ENCODE data around the gene SH3BGR.

SH3BGR gene

DNA sequence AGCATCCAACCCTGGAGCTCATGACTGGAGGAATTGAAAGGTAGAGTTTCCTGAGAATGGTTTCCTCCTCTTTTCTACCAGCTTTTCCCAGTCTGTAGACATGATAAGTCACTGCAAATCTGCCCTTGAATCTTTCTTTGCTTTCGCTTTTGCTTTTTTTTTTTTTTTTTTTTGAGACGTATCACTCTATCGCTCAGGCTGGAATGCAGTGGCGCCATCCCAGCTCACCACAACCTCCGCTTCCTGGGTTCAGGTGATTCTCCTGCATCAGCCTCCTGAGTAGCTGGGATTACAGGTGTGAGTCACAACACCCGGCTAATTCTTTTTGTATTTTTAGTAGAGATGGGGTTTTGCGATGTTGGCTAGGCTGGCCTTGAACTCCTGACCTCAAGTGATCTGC lies 4.5 kb upstream of the SH3BGR start:
- no peak overlapping the region for H3K4me3 ChIP-seq (replicated peaks in 1 of 2; ENCODE audit: low read depth in 2 of 2, low read length in 2 of 2)
- TF ChIP-seq, protein P1, sequence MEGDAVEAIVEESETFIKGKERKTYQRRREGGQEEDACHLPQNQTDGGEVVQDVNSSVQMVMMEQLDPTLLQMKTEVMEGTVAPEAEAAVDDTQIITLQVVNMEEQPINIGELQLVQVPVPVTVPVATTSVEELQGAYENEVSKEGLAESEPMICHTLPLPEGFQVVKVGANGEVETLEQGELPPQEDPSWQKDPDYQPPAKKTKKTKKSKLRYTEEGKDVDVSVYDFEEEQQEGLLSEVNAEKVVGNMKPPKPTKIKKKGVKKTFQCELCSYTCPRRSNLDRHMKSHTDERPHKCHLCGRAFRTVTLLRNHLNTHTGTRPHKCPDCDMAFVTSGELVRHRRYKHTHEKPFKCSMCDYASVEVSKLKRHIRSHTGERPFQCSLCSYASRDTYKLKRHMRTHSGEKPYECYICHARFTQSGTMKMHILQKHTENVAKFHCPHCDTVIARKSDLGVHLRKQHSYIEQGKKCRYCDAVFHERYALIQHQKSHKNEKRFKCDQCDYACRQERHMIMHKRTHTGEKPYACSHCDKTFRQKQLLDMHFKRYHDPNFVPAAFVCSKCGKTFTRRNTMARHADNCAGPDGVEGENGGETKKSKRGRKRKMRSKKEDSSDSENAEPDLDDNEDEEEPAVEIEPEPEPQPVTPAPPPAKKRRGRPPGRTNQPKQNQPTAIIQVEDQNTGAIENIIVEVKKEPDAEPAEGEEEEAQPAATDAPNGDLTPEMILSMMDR (IDR thresholded peaks at IDR 0.05; ENCODE audit: low read depth, low read length) = no peak

DNA sequence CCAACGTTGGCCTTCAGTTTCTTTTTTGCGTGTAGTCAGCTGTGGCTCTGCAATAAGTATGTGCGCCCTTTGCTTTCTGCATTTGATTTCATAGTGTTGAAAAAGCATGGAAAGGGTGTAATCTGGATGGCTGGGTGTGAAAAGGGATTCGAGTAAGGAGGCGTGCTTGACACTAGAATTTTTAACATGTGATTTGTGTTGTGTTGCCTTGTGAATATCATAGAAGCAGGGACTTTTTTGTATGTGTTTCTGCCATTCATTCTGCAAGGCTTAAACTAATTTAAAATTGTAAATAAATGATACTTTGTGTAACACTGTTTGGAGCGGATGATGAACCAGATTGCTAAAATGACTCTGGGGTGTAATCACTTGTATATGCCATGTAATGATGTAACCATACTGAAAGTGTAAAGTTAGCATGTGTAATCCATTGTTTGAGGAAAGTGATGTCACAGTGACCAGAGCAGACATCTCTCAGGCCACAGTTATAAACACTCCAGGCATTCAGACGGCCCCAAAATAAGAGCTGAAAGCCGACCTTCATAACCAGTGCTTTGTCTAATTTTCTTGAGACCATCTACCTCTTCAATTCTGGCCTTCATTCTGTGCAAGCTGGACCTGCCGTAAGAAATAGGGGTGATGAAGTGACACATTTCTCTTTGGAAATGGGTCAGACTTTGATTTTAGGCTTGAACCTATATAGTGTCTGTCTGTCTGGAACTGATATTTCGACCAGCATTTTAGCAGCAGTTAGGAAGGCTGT lies 618 bp downstream of the SH3BGR start:
- TF ChIP-seq, protein P1 (IDR thresholded peaks at IDR 0.05; ENCODE audit: low read depth, low read length) = no peak
- H3K4me3 ChIP-seq (replicated peaks in 1 of 2; ENCODE audit: low read depth in 2 of 2, low read length in 2 of 2) = peak overlapping the region in 1 of 2 donors; percentile 21
- peak; percentile 43 to 81 for DNase-seq (ENCODE audit: low read depth in 2 of 2)

More for the DNA sequence above, 4.5 kb upstream of the SH3BGR start:
- no peak for DNase-seq (ENCODE audit: low read depth in 2 of 2)

DNA sequence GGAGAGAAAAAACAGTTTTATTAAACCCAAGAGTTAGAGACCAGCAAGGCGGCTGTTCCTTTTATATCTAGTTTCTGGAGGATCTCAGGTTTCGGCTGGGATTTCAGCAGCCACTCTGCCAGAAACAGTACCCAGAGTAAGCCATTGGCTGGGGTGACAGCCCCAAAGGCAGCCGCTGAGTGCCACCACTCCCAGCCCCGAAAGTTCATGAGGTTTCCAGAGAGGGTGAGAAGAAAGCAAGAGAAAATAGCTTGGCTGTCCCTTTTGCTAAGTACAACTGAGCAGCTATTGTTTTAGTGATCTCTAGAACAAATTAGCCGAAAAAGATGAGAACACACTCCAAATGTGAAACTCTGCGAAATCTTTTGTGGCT lies 1.2 kb downstream of the SH3BGR start:
- TF ChIP-seq, protein P1 (IDR thresholded peaks at IDR 0.05; ENCODE audit: low read depth, low read length) = no peak
- H3K4me3 ChIP-seq (replicated peaks in 1 of 2; ENCODE audit: low read depth in 2 of 2, low read length in 2 of 2) = no peak overlapping the region

DNA sequence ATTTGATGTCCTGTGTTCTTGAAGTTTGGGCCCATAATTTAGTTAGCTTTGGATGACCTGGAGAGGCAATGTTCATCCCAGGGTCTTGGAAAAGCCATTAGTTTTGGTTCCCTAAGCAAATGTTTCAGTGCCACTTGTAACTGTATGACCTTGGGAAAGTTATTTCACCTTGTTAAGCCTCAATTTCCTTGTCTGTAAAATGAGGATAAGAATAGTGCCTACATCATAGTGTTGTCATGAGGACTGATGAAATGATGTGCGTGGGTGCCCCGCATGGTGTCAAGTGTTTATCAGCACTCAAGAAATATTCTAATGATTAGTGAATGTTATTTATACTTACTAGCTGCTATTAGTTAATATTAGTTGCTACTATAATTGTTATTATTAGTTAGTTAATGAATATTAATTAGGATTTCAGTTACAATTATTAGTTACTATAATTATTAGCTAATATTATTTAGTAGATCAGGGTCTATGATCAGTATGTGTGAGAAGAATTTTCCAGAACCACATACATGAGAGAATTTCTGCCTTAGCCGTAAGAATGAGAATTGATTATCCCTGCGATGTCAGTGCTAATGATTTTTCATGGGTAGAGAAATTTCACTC lies 1.9 kb downstream of the SH3BGR start:
- no peak for DNase-seq (ENCODE audit: low read depth in 2 of 2)
- TF ChIP-seq, protein P1 (IDR thresholded peaks at IDR 0.05; ENCODE audit: low read depth, low read length) = no peak
- H3K4me3 ChIP-seq (replicated peaks in 1 of 2; ENCODE audit: low read depth in 2 of 2, low read length in 2 of 2) = no peak overlapping the region

More for the DNA sequence above, 1.2 kb downstream of the SH3BGR start:
- no peak for DNase-seq (ENCODE audit: low read depth in 2 of 2)

DNA sequence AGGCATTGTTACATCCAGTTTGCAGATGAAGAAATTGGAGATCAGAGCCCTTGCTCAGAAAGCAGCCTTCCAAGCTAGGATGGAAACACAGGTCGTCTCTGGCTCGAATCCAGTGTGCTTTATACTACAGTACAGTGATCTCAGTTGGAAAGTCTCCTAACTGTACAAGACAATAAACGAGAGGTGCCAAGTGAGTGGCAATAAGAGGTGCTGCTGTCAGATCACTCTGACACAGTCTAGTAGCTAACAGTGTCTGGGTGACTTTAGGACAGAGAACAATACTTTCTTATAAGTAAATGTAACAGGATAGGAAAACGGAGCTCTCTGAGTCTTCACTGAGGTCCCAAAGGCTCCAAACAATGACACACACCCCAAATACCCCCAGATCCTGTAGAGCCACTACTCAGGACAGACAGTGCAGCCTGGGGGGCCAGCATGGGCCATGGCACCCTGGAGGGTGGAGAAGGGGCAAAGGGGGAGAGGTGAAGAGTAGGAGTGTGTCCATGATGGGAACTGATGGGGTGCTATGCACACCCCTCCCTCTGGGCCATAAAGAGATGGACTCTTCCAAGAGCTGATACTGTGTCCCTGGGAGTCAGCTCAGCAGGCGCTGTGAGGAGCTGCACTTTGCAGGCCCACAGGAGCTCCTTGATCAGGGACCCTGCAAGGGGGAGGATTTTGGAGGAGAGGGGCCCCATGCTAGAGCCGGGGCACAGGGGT lies 3.3 kb downstream of the SH3BGR start:
- H3K4me3 ChIP-seq (replicated peaks in 1 of 2; ENCODE audit: low read depth in 2 of 2, low read length in 2 of 2) = no peak overlapping the region
- DNase-seq (ENCODE audit: low read depth in 2 of 2) = no peak
- TF ChIP-seq, protein P1 (IDR thresholded peaks at IDR 0.05; ENCODE audit: low read depth, low read length) = no peak

DNA sequence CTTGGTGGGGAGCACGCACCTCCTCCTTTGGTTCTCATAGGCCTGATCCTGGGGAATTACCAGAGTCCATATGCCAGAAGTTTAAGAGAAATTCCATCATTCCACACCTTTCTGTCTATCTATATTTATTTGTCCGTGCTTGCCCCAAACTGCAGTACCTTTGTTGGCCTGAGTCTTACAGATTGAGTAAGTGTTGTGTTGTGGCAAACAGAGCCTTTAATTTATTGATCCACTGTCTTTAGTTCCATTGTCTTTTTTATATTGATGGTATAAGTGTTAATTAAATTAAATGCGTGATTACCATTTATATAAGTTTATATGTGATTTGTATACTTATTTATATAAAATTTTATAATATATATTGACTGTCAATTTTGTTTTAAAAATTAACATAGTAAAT lies 4.9 kb downstream of the SH3BGR start:
- TF ChIP-seq, protein P1 (IDR thresholded peaks at IDR 0.05; ENCODE audit: low read depth, low read length) = peak; percentile 12
- DNase-seq (ENCODE audit: low read depth in 2 of 2) = no peak
- no peak overlapping the region for H3K4me3 ChIP-seq (replicated peaks in 1 of 2; ENCODE audit: low read depth in 2 of 2, low read length in 2 of 2)
